Breast epithelium (tissue), 4 donors: Measurements from ENCODE around the gene NXT1. TPM values are rescaled to one million over a fixed set of nuclear protein-coding genes. Genes with fewer than 3 reads are reported as not detected.
A peak's percentile ranks its signal among the peaks of the same experiment; 100 is the strongest.

Source experiments
- DNase-seq, 2 donors: peaks; one replicate each; pipeline ENCODE4 v3.0.0-alpha.2; 2019; ENCODE audit warnings: low spot score in 2 of 2
- H3K27ac ChIP-seq, 2 donors: fragments of 200-600 bp; sonication (generic) in 1 of 2; one replicate each; pipeline ENCODE4 v1.5.1; 2016 to 2019; ENCODE audit warnings: mild to moderate bottlenecking in 1 of 2
- H3K27me3 ChIP-seq, 2 donors: fragments of 200-600 bp; sonication (generic) in 1 of 2; one replicate each; pipeline versions ENCODE4 v1.5.1 to v1.6.0; 2017 to 2019; ENCODE audit warnings: control low read depth in 1 of 2, mild to moderate bottlenecking in 1 of 2
- H3K36me3 ChIP-seq: fragments of 200-600 bp; one replicate; pipeline ENCODE4 v1.5.1; 2019
- H3K4me1 ChIP-seq, 2 donors: fragments of 200-600 bp; sonication (generic); one replicate each; pipeline ENCODE4 v1.5.1; 2016 to 2019; ENCODE audit warnings: control low read depth in 1 of 2
- H3K4me3 ChIP-seq, 3 donors: fragments of 200-600 bp; sonication (generic); 1 replicate in 2 of 3; 2 replicates in 1 of 3; pipeline ENCODE4 v1.5.1; 2016 to 2019; ENCODE audit warnings: mild to moderate bottlenecking in 3 of 3, moderate library complexity in 2 of 3
- H3K9me3 ChIP-seq, 2 donors: fragments of 200-600 bp; sonication (generic) in 1 of 2; one replicate each; pipeline ENCODE4 v1.5.1; 2016 to 2019; ENCODE audit warnings: control low read depth in 1 of 2
- CTCF ChIP-seq, 3 donors: fragments of 450-650 bp; IDR thresholded peaks; one replicate each; pipeline ENCODE4 v1.5.1; 2016 to 2017; ENCODE audit warnings: antibody characterized with exemption in 3 of 3, mild to moderate bottlenecking in 3 of 3, moderate library complexity in 3 of 3
- POLR2A ChIP-seq: fragments of 450-650 bp; IDR thresholded peaks from one replicate; pipeline ENCODE4 v1.6.1; 2016; ENCODE audit warnings: antibody characterized with exemption, mild to moderate bottlenecking, moderate library complexity
- POLR2AphosphoS5 ChIP-seq, 3 donors: sonication (generic); formaldehyde crosslinking; IDR thresholded peaks; one replicate each; pipeline ENCODE4 v1.6.1; 2017; ENCODE audit warnings: antibody characterized with exemption in 3 of 3
- intact Hi-C: fragments of 100-400 bp; cut with DNase I; formaldehyde crosslinking; loops from one replicate; pipeline ENCODE4 v1.15.1; 2023; ENCODE audit warnings: low total_unique reads
- total RNA-seq, 3 donors: library from RNA; depleted of rRNA; stranded (reverse); fragments of >200 nt; gene quantifications; one replicate each; pipeline ENCODE4 v1.1.0, GENCODE V29; 2016

NXT1 gene
- total RNA-seq, 3 donors from 2014 or later, result 25.9 to 42.9 (median 33.2) TPM

GRCh38 chr20:23357767-23358562 is 7.4 kb downstream of the NXT1 start:
- intact Hi-C loops, result loop anchor here (5.0 kb wide), 1 partner anchor 284 kb away; no protein-coding TSS in a partner anchor
- Histone ChIP-seq H3K4me3 (peak overlapping the region; percentile 51 to 76 (median 74)), H3K36me3 (no peaks in the 10 kb centered on the region), H3K27me3 (no peaks in the 10 kb centered on the region), H3K4me1 (peaks cover 0 to 3% of the 10 kb centered on the region in 2 donors), H3K27ac (peak overlapping the region; percentile 94 to 98), H3K9me3 (no peaks in the 10 kb centered on the region)
- DNase-seq, result peak; percentile 100
- TF ChIP-seq POLR2AphosphoS5 (IDR thresholded peaks at IDR 0.05) (peak; percentile 74 to 91 (median 82)), POLR2A (peak; percentile 39), CTCF (IDR thresholded peaks at IDR 0.05) (peak in 1 of 3 donors; percentile 11)

- TF ChIP-seq POLR2AphosphoS5 (IDR thresholded peaks at IDR 0.05) (no peak), CTCF (IDR thresholded peaks at IDR 0.05) (no peak), POLR2A (no peak)
- Histone ChIP-seq H3K27ac (peak overlapping the region; percentile 94 to 98), H3K4me1 (peaks cover 0 to 9% of the 10 kb centered on the region in 2 donors), H3K4me3 (peak overlapping the region; percentile 51 to 76 (median 74)), H3K27me3 (no peaks in the 10 kb centered on the region), H3K9me3 (no peaks in the 10 kb centered on the region), H3K36me3 (no peaks in the 10 kb centered on the region)
- no peak for DNase-seq
- intact Hi-C loops, result loop anchor here (5.0 kb wide), 1 partner anchor 284 kb away; no protein-coding TSS in a partner anchor
Observed at GRCh38 chr20:23358563-23358906, 7.9 kb downstream of the NXT1 start.

GRCh38 chr20:23358923-23359593 is 8.5 kb downstream of the NXT1 start:
- no peak for DNase-seq
- no peaks in the 10 kb centered on the region for H3K9me3 ChIP-seq
- peak overlapping the region in 1 of 3 donors; percentile 76 for H3K4me3 ChIP-seq
- peaks cover 0 to 10% of the 10 kb centered on the region in 2 donors for H3K4me1 ChIP-seq
- no peaks in the 10 kb centered on the region for H3K36me3 ChIP-seq
- no peak for TF ChIP-seq POLR2A
- TF ChIP-seq POLR2AphosphoS5 (IDR thresholded peaks at IDR 0.05), result no peak
- no peak for TF ChIP-seq CTCF (IDR thresholded peaks at IDR 0.05)
- peak overlapping the region; percentile 94 to 98 for H3K27ac ChIP-seq
- intact Hi-C loops, result loop anchor here (5.0 kb wide), 1 partner anchor 283 kb away; no protein-coding TSS in a partner anchor
- no peaks in the 10 kb centered on the region for H3K27me3 ChIP-seq

GRCh38 chr20:23360531-23360930 is 9.9 kb downstream of the NXT1 start:
- no peaks in the 10 kb centered on the region for H3K9me3 ChIP-seq
- no peak for DNase-seq
- H3K27ac ChIP-seq, result peak overlapping the region; percentile 98 to 99
- no peaks in the 10 kb centered on the region for H3K36me3 ChIP-seq
- H3K4me3 ChIP-seq, result no peak overlapping the region
- intact Hi-C loops, result no loop called here
- TF ChIP-seq POLR2A (no peak), POLR2AphosphoS5 (IDR thresholded peaks at IDR 0.05) (no peak), CTCF (IDR thresholded peaks at IDR 0.05) (no peak)
- no peaks in the 10 kb centered on the region for H3K27me3 ChIP-seq
- peaks cover 0 to 10% of the 10 kb centered on the region in 2 donors for H3K4me1 ChIP-seq

GRCh38 chr20:23361119-23361475 is 10.5 kb downstream of the NXT1 start:
- Histone ChIP-seq H3K9me3 (no peaks in the 10 kb centered on the region), H3K4me1 (peaks cover 0 to 15% of the 10 kb centered on the region in 2 donors), H3K27me3 (no peaks in the 10 kb centered on the region), H3K36me3 (no peaks in the 10 kb centered on the region), H3K4me3 (peak overlapping the region; percentile 67 to 89 (median 89)), H3K27ac (peak overlapping the region; percentile 98 to 99)
- intact Hi-C loops, result no loop called here
- no peak for TF ChIP-seq CTCF (IDR thresholded peaks at IDR 0.05)
- no peak for TF ChIP-seq POLR2AphosphoS5 (IDR thresholded peaks at IDR 0.05)
- no peak for TF ChIP-seq POLR2A
- no peak for DNase-seq
